Gastroesophageal sphincter (tissue), 4 donors: ENCODE measurements around the gene PARD3B. TPM values are rescaled to one million over a fixed set of nuclear protein-coding genes. Genes with fewer than 3 reads are reported as not detected.

ENCODE experiments used
- ATAC-seq: fragments of 150-250 bp; one replicate; pipeline ENCODE4 v1.9.1; 2016; ENCODE audit warnings: mild to moderate bottlenecking, moderate library complexity
- H3K27ac ChIP-seq, 4 donors: fragments of 200-600 bp; sonication (generic) in 3 of 4; 1 replicate in 3 of 4; 2 replicates in 1 of 4; pipeline ENCODE4 v1.5.1; 2016 to 2019
- H3K27me3 ChIP-seq: fragments of 200-600 bp; sonication (generic); one replicate; pipeline ENCODE4 v1.5.1; 2019
- H3K36me3 ChIP-seq, 2 donors: fragments of 200-600 bp; sonication (generic); one replicate each; pipeline ENCODE4 v1.5.1; 2019; ENCODE audit warnings: control low read depth in 1 of 2
- H3K4me1 ChIP-seq, 3 donors: fragments of 200-600 bp; sonication (generic); 1 replicate in 2 of 3; 2 replicates in 1 of 3; pipeline ENCODE4 v1.5.1; 2016 to 2019; ENCODE audit warnings: control low read depth in 2 of 3
- H3K4me3 ChIP-seq, 2 donors: fragments of 200-600 bp; sonication (generic); one replicate each; pipeline ENCODE4 v1.5.1; 2019; ENCODE audit warnings: mild to moderate bottlenecking in 1 of 2, moderate library complexity in 1 of 2
- H3K9me3 ChIP-seq, 3 donors: fragments of 200-600 bp; sonication (generic); one replicate each; pipeline ENCODE4 v1.5.1; 2017 to 2019; ENCODE audit warnings: control low read depth in 2 of 3
- CTCF ChIP-seq, 4 experiments: fragments of 200-600 bp in 2 of 4; fragments of 450-650 bp in 2 of 4; sonication (generic) in 1 of 4; IDR thresholded peaks; one replicate each; pipeline ENCODE4 v1.5.1; 2017 to 2019; ENCODE audit warnings: antibody characterized with exemption in 4 of 4, mild to moderate bottlenecking in 2 of 4, moderate library complexity in 2 of 4
- EP300 ChIP-seq: sonication (generic); formaldehyde crosslinking; IDR thresholded peaks from one replicate; pipeline ENCODE4 v1.6.1; 2017; ENCODE audit warnings: antibody characterized with exemption, mild to moderate bottlenecking
- POLR2A ChIP-seq, 2 donors: fragments of 450-650 bp; IDR thresholded peaks; one replicate each; pipeline ENCODE4 v1.6.1; 2017; ENCODE audit warnings: antibody characterized with exemption in 2 of 2, mild to moderate bottlenecking in 2 of 2, moderate library complexity in 1 of 2
- POLR2AphosphoS5 ChIP-seq: sonication (generic); formaldehyde crosslinking; IDR thresholded peaks from one replicate; pipeline ENCODE4 v1.6.1; 2017; ENCODE audit warnings: antibody characterized with exemption
- WGBS, 2 donors: methylation state at CpG; one replicate each; pipeline ENCODE4 v1.1.5; 2018; ENCODE audit warnings: low coverage in 1 of 2; 5-methylcytosine and 5-hydroxymethylcytosine counted together
- total RNA-seq, 4 donors: library from RNA; depleted of rRNA; stranded (reverse); fragments of >200 nt; gene quantifications; one replicate each; pipeline ENCODE4 v1.1.0, GENCODE V29; 2016

Gene PARD3B
- total RNA-seq, 4 donors from 2014 or later = 29.6 to 42.2 (median 41.0) TPM

- Histone ChIP-seq H3K9me3 (no peaks in the 10 kb centered on the region), H3K27me3 (no peaks in the 10 kb centered on the region), H3K36me3 (no peaks in the 10 kb centered on the region), H3K4me1 (peaks cover 0 to 41% (median 0%) of the 10 kb centered on the region in 3 donors), H3K4me3 (no peak overlapping the region), H3K27ac (no peak overlapping the region)
- 100% methylated on average over 1 to 2 of the region's 2 CpGs for WGBS, 2 donors
- ATAC-seq = no peak
- TF ChIP-seq POLR2AphosphoS5 = no peak
- no peak for TF ChIP-seq EP300
- TF ChIP-seq CTCF (IDR thresholded peaks at IDR 0.05) = no peak
- TF ChIP-seq POLR2A (IDR thresholded peaks at IDR 0.05) = no peak
These were observed 27.9 kb downstream of the PARD3B start for GRCh38 chr2:204573221-204573620.

GRCh38 chr2:204574486-204574885, 29.2 kb downstream of the PARD3B start:
- H3K4me3 ChIP-seq = no peak overlapping the region
- H3K27ac ChIP-seq = no peak overlapping the region
- ATAC-seq = no peak
- peaks cover 0 to 41% (median 0%) of the 10 kb centered on the region in 3 donors for H3K4me1 ChIP-seq
- H3K36me3 ChIP-seq = no peaks in the 10 kb centered on the region
- WGBS, 2 donors = 71 to 93% methylated on average over 4 of the region's 4 CpGs
- H3K27me3 ChIP-seq = no peaks in the 10 kb centered on the region
- no peak for TF ChIP-seq EP300
- no peak for TF ChIP-seq POLR2A (IDR thresholded peaks at IDR 0.05)
- no peak for TF ChIP-seq POLR2AphosphoS5
- no peak for TF ChIP-seq CTCF (IDR thresholded peaks at IDR 0.05)
- no peaks in the 10 kb centered on the region for H3K9me3 ChIP-seq

- H3K27ac ChIP-seq = no peak overlapping the region
- peaks cover 0 to 32% (median 0%) of the 10 kb centered on the region in 3 donors for H3K4me1 ChIP-seq
- TF ChIP-seq POLR2AphosphoS5 (no peak), CTCF (IDR thresholded peaks at IDR 0.05) (no peak), EP300 (no peak), POLR2A (IDR thresholded peaks at IDR 0.05) (no peak)
- WGBS, 2 donors = 77 to 95% methylated on average over 3 of the region's 3 CpGs
- no peak for ATAC-seq
- no peaks in the 10 kb centered on the region for H3K9me3 ChIP-seq
- no peaks in the 10 kb centered on the region for H3K36me3 ChIP-seq
- no peak overlapping the region for H3K4me3 ChIP-seq
- no peaks in the 10 kb centered on the region for H3K27me3 ChIP-seq
These were observed 30.2 kb downstream of the PARD3B start for GRCh38 chr2:204575463-204575862.

- no peak for ATAC-seq
- H3K27ac ChIP-seq = no peak overlapping the region
- H3K4me1 ChIP-seq = peaks cover 0 to 23% (median 0%) of the 10 kb centered on the region in 3 donors
- no peak overlapping the region for H3K4me3 ChIP-seq
- TF ChIP-seq EP300 (no peak), POLR2A (IDR thresholded peaks at IDR 0.05) (no peak), POLR2AphosphoS5 (no peak), CTCF (IDR thresholded peaks at IDR 0.05) (no peak)
- H3K27me3 ChIP-seq = no peaks in the 10 kb centered on the region
- no peaks in the 10 kb centered on the region for H3K9me3 ChIP-seq
- WGBS, 2 donors = 96 to 97% methylated on average over 3 to 6 of the region's 6 CpGs
- H3K36me3 ChIP-seq = no peaks in the 10 kb centered on the region
These were observed 31.2 kb downstream of the PARD3B start for GRCh38 chr2:204576362-204576979.

GRCh38 chr2:204578928-204579598, 33.8 kb downstream of the PARD3B start:
- Histone ChIP-seq H3K4me1 (peaks cover 0 to 7% (median 0%) of the 10 kb centered on the region in 3 donors), H3K27me3 (no peaks in the 10 kb centered on the region), H3K36me3 (no peaks in the 10 kb centered on the region), H3K27ac (no peak overlapping the region), H3K9me3 (no peaks in the 10 kb centered on the region), H3K4me3 (no peak overlapping the region)
- ATAC-seq = no peak
- TF ChIP-seq CTCF (IDR thresholded peaks at IDR 0.05) (no peak), EP300 (no peak), POLR2A (IDR thresholded peaks at IDR 0.05) (no peak), POLR2AphosphoS5 (no peak)
- WGBS, 2 donors = 91 to 98% methylated on average over 4 to 5 of the region's 11 CpGs
